B cell (primary cell): Measurements from ENCODE around the gene RNASE8. TPM values are rescaled to one million over a fixed set of nuclear protein-coding genes. Genes with fewer than 3 reads are reported as not detected.

Source experiments
- ATAC-seq: fragments of 200-7000 bp; cut with Tn5 transposase; one replicate; pipeline ENCODE4 v1.10.0; 2021; ENCODE audit warnings: low read depth, mild to moderate bottlenecking, moderate number of reproducible peaks, moderate library complexity
- CTCF ChIA-PET: fragments of 350-600 bp; sonication (Branson Sonifier 250); formaldehyde crosslinking; loops from one replicate; lab custom pipeline; 2021; ENCODE audit warnings: antibody characterized with exemption, inconsistent platforms; lab: Charles Lee
- POLR2A ChIA-PET: fragments of 350-600 bp; sonication (Branson Sonifier 250); formaldehyde crosslinking; loops from one replicate; lab custom pipeline; 2021; ENCODE audit warnings: antibody characterized with exemption; lab: Charles Lee
- DNase-seq: peaks from one replicate; pipeline ENCODE4 v3.0.0; 2013
- H2AFZ ChIP-seq: 2 replicates; pipeline ENCODE4 v1.6.1; 2012; ENCODE audit warnings: mild to moderate bottlenecking, low read depth, low read length; ENCODE audit not compliant: insufficient read depth, poor library complexity, severe bottlenecking
- H3K27ac ChIP-seq, 2 donors: 1 replicate in 1 of 2; 2 replicates in 1 of 2; pipeline ENCODE4 v1.5.1; 2012 to 2013; ENCODE audit warnings: low read length in 2 of 2, mild to moderate bottlenecking in 2 of 2, moderate library complexity in 1 of 2
- H3K27me3 ChIP-seq, 4 experiments: fragments of 200-600 bp in 1 of 4; sonication (generic) in 1 of 4; replicated peaks in 1 of 4; 1 replicate in 2 of 4; 2 replicates in 2 of 4; pipeline versions ENCODE4 v1.6.1 to v1.7.0; 2013 to 2016; ENCODE audit warnings: low read length in 3 of 4, mild to moderate bottlenecking in 2 of 4, mixed read lengths in 1 of 4, moderate library complexity in 1 of 4; ENCODE audit not compliant: insufficient read depth in 4 of 4, control insufficient read depth in 3 of 4; ENCODE audit errors: control extremely low read depth in 1 of 4
- H3K36me3 ChIP-seq, 2 experiments: replicated peaks in 1 of 2; 1 replicate in 1 of 2; 2 replicates in 1 of 2; pipeline versions ENCODE4 v1.6.1 to v1.7.1; 2013; ENCODE audit warnings: low read length in 1 of 2; ENCODE audit not compliant: insufficient read depth in 2 of 2, control insufficient read depth in 1 of 2; ENCODE audit errors: control extremely low read depth in 1 of 2, extremely low read depth in 1 of 2
- H3K4me1 ChIP-seq, 2 donors: fragments of 200-600 bp in 1 of 2; sonication (generic) in 1 of 2; 1 replicate in 1 of 2; 2 replicates in 1 of 2; pipeline versions ENCODE4 v1.5.1 to v1.6.1; 2013 to 2017; ENCODE audit warnings: low read length in 2 of 2; ENCODE audit not compliant: control insufficient read depth in 2 of 2, insufficient read depth in 2 of 2
- H3K4me2 ChIP-seq: replicated peaks from 2 replicates; pipeline ENCODE3; 2012; ENCODE audit warnings: mild to moderate bottlenecking, low read depth, low read length; ENCODE audit not compliant: poor library complexity, severe bottlenecking
- H3K4me3 ChIP-seq, 5 experiments: fragments of 200-600 bp in 1 of 5; sonication (generic) in 1 of 5; 1 replicate in 3 of 5; 2 replicates in 2 of 5; pipeline versions ENCODE4 v1.5.1 to v1.7.0; 2011 to 2016; ENCODE audit warnings: low read length in 4 of 5, mild to moderate bottlenecking in 4 of 5, low read depth in 2 of 5, control low read depth in 1 of 5, moderate library complexity in 1 of 5; ENCODE audit not compliant: insufficient read depth in 1 of 5; ENCODE audit errors: control extremely low read depth in 1 of 5, extremely low read depth in 1 of 5
- H3K79me2 ChIP-seq: fragments of 200-600 bp; sonication (generic); one replicate; pipeline ENCODE4 v1.6.0; 2016; ENCODE audit warnings: low read length; ENCODE audit not compliant: control insufficient read depth, insufficient read depth
- H3K9ac ChIP-seq: fragments of 200-600 bp; sonication (generic); 2 replicates; pipeline ENCODE4 v1.6.1; 2017; ENCODE audit warnings: mild to moderate bottlenecking, low read length, moderate library complexity
- H3K9me3 ChIP-seq, 3 donors: one replicate each; pipeline versions ENCODE4 v1.6.1 to v1.7.1; 2013; ENCODE audit warnings: low read length in 2 of 3; ENCODE audit not compliant: control insufficient read depth in 2 of 3, insufficient read depth in 1 of 3; ENCODE audit errors: control extremely low read depth in 1 of 3
- H4K20me1 ChIP-seq: 2 replicates; pipeline ENCODE4 v1.6.0; 2012; ENCODE audit warnings: mild to moderate bottlenecking, low read length; ENCODE audit not compliant: insufficient read depth, control insufficient read depth, poor library complexity, severe bottlenecking
- H3K27ac Mint-ChIP-seq: one replicate; pipeline ENCODE4 v1.8.0; 2021; ENCODE audit warnings: mixed read lengths
- H3K27me3 Mint-ChIP-seq: one replicate; pipeline ENCODE4 v1.8.0; 2021; ENCODE audit warnings: mixed read lengths
- H3K4me1 Mint-ChIP-seq: one replicate; pipeline ENCODE4 v1.8.0; 2021; ENCODE audit warnings: mixed read lengths
- H3K4me3 Mint-ChIP-seq: one replicate; pipeline ENCODE4 v1.8.0; 2021; ENCODE audit warnings: mixed read lengths
- H3K9me3 Mint-ChIP-seq: one replicate; pipeline ENCODE4 v1.8.0; 2022; ENCODE audit warnings: mixed read lengths; ENCODE audit not compliant: insufficient read depth
- CTCF ChIP-seq: fragments of 200-600 bp; IDR thresholded peaks from one replicate; pipeline ENCODE4 v1.8.0; 2022; ENCODE audit warnings: antibody characterized with exemption, mild to moderate bottlenecking
- EZH2 ChIP-seq: IDR thresholded peaks from 2 replicates; pipeline ENCODE4 v1.6.1; 2012; ENCODE audit warnings: borderline replicate concordance, low read depth, mild to moderate bottlenecking, moderate library complexity, low read length; ENCODE audit not compliant: insufficient read depth, poor library complexity, severe bottlenecking
- WGBS: methylation state at CpG from one replicate; pipeline ENCODE4 v1.1.5; 2013; ENCODE audit warnings: missing lambda C conversion rate; ENCODE audit not compliant: insufficient coverage; 5-methylcytosine and 5-hydroxymethylcytosine counted together
- intact Hi-C: fragments of 100-400 bp; cut with micrococcal nuclease; formaldehyde crosslinking; loops from one replicate; pipeline ENCODE4 v1.10.0; 2022
- polyA plus RNA-seq: library from polyadenylated mRNA; depleted of rRNA; stranded (reverse); fragments of >200 nt; gene quantifications from 2 replicates; pipeline ENCODE4 v1.2.3, GENCODE V29; 2012
- total RNA-seq, 2 donors: library from RNA; stranded (reverse); fragments of 120-200 nt in 1 of 2; gene quantifications; 1 replicate in 1 of 2; 2 replicates in 1 of 2; pipeline versions ENCODE4 v1.2.3 to v1.2.4, GENCODE V29; 2013 to 2022

Gene RNASE8
- total and polyA plus RNA-seq, 2 donors (not counting 1 experiment from before 2014, with no cell fraction given) = not detected

- H3K4me1 Mint-ChIP-seq = no peaks in the 10 kb centered on the region
- no peak overlapping the region for H3K27ac ChIP-seq
- POLR2A ChIA-PET = no interaction called here
These were observed 9.0 kb upstream of the RNASE8 start for GRCh38 chr14:21048638-21049037.

GRCh38 chr14:21049271-21049673 is 8.3 kb upstream of the RNASE8 start:
- no peak overlapping the region for H3K4me3 Mint-ChIP-seq
- Histone ChIP-seq H3K4me3 (no peak overlapping the region), H3K9me3 (no peaks in the 10 kb centered on the region), H3K4me1 (no peaks in the 10 kb centered on the region), H4K20me1 (no peaks in the 10 kb centered on the region), H3K27me3 (peaks cover 0 to 15% (median 3%) of the 10 kb centered on the region in 4 experiments), H3K36me3 (no peaks in the 10 kb centered on the region), H3K4me2 (no peak overlapping the region), H3K79me2 (no peaks in the 10 kb centered on the region), H2AFZ (no peak overlapping the region), H3K9ac (no peak overlapping the region), H3K27ac (no peak overlapping the region)
- H3K9me3 Mint-ChIP-seq = no peaks in the 10 kb centered on the region
- DNase-seq (no peak), ATAC-seq (no peak)
- H3K27ac Mint-ChIP-seq = no peak overlapping the region
- POLR2A ChIA-PET = no interaction called here
- WGBS = 88% methylated on average over 1 of the region's 3 CpGs
- intact Hi-C loops = no loop called here
- CTCF ChIA-PET = interaction anchor here (1.2 to 3.1 kb wide), 3 partner anchors 9 to 34 kb away, joined by 4 to 24 read pairs (median 4); no protein-coding TSS in a partner anchor
- H3K27me3 Mint-ChIP-seq = peaks cover 55% of the 10 kb centered on the region
- TF ChIP-seq EZH2 = no peak
- TF ChIP-seq CTCF = no peak
- H3K4me1 Mint-ChIP-seq = no peaks in the 10 kb centered on the region

More at GRCh38 chr14:21048638-21049037, 9.0 kb upstream of the RNASE8 start:
- H3K36me3 ChIP-seq = no peaks in the 10 kb centered on the region
- Mint-ChIP-seq H3K27me3 (peaks cover 51% of the 10 kb centered on the region), H3K9me3 (no peaks in the 10 kb centered on the region), H3K4me3 (no peak overlapping the region), H3K27ac (no peak overlapping the region)
- CTCF ChIA-PET = interaction anchor here (1.2 to 3.1 kb wide), 3 partner anchors 9 to 34 kb away, joined by 4 to 24 read pairs (median 4); no protein-coding TSS in a partner anchor
- intact Hi-C loops = no loop called here
- no peaks in the 10 kb centered on the region for H3K9me3 ChIP-seq
- no peak overlapping the region for H2AFZ ChIP-seq
- no peak overlapping the region for H3K4me2 ChIP-seq
- H3K27me3 ChIP-seq = peaks cover 0 to 15% (median 3%) of the 10 kb centered on the region in 4 experiments
- no peaks in the 10 kb centered on the region for H3K79me2 ChIP-seq
- H4K20me1 ChIP-seq = no peaks in the 10 kb centered on the region
- ATAC-seq = no peak
- no peak for DNase-seq
- no peaks in the 10 kb centered on the region for H3K4me1 ChIP-seq
- H3K9ac ChIP-seq = no peak overlapping the region
- no CpG with 5 or more reads among the region's 2 CpGs for WGBS
- TF ChIP-seq CTCF = no peak
- no peak for TF ChIP-seq EZH2
- no peak overlapping the region for H3K4me3 ChIP-seq
